ENCODE data around the gene AK4.
A peak's percentile ranks its signal among the peaks of the same experiment; 100 is the strongest.

The AK4 gene

DNA sequence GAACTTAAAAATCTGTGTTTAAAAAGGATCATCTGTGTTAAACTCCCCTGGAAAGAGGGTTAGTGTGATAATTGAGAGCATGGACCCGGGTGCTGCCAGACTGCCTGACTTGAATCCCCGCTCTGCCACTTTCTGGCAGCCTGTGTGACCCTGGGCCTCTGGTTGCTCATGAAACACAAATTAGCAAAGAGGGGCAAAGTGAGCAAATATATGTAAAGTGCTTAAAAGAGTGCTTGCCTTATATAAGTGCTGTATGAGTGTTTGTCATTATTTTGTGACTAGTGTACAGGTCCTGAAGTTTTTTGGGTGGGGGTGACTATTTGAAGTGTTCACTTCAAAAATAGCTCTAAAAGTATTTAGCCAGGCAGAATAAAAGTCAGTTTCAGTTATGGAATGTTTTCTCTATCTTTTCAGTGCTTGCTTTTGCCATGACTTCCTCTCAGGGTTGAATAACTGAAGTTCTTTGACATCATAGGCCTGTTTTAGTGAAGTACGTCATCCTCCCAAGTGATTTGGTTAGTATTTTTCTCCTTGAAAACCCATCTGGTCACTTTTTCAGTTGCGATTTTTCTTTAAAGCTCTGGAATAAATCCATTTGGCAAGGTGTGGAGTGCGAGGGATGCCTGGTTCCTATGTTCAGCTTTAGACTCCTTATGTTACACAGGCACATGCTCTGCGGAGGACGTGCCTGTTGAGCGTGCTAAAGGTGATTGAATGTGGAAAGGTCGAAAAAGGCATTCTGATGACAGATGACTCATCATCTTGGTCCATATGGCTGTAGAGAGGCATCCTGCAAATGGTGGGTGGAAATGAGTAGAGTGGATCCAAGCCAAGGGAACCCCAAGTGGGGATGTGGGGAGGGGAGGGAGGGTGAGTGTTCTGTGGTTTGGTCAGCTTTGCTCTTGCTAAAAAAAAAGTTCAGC is 47.8 kb downstream of the AK4 start:
- TF ChIP-seq, protein P1, sequence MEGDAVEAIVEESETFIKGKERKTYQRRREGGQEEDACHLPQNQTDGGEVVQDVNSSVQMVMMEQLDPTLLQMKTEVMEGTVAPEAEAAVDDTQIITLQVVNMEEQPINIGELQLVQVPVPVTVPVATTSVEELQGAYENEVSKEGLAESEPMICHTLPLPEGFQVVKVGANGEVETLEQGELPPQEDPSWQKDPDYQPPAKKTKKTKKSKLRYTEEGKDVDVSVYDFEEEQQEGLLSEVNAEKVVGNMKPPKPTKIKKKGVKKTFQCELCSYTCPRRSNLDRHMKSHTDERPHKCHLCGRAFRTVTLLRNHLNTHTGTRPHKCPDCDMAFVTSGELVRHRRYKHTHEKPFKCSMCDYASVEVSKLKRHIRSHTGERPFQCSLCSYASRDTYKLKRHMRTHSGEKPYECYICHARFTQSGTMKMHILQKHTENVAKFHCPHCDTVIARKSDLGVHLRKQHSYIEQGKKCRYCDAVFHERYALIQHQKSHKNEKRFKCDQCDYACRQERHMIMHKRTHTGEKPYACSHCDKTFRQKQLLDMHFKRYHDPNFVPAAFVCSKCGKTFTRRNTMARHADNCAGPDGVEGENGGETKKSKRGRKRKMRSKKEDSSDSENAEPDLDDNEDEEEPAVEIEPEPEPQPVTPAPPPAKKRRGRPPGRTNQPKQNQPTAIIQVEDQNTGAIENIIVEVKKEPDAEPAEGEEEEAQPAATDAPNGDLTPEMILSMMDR (conservative IDR thresholded peaks at IDR 0.05; ENCODE audit: low read depth, low read length), result no peak
- DNase-seq (ENCODE audit: low read depth), result peak; percentile 96
- H3K4me3 ChIP-seq (ENCODE audit: low read depth, low read length), result no peak overlapping the region

DNA sequence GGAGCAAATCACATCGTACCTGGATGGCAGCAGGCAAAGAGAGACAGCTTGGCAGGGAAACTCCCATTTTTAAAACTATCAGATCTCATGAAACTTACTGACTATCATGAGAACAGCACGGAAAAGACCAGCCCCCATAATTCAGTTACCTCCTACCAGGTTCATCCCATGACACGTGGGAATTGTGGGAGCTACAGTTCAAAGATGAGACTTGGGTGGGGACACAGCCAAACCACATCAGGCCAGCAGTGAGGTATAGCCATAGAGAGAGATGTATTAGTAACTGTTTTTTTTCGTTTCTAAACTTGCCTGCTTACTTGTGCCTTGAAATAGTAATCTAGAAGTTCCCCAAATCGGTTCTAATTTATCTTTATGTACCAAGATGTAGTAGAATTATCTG is 48.9 kb downstream of the AK4 start:
- TF ChIP-seq, protein P1 (conservative IDR thresholded peaks at IDR 0.05; ENCODE audit: low read depth, low read length), result no peak
- no peak for DNase-seq (ENCODE audit: low read depth)
- no peak overlapping the region for H3K4me3 ChIP-seq (ENCODE audit: low read depth, low read length)

DNA sequence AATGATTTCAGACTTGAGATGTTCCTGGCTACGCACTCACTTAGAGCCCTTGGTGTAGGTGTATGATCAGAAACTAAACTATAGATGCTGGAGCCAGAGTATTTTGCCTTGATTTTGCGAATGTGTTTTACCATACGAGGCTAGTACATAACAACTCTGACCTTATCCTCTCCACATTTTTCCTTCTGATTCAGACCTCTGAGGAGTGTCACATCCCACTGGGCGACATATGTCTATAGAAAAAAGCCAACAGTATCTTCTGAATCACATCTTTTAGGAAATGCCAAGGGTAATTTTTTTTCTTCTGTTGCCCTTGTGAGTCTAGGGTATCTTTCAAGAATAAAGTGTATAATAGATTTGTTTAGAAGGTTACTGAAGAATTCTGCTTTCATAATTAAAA is 49.6 kb downstream of the AK4 start:
- DNase-seq (ENCODE audit: low read depth), result no peak
- TF ChIP-seq, protein P1 (conservative IDR thresholded peaks at IDR 0.05; ENCODE audit: low read depth, low read length), result no peak
- H3K4me3 ChIP-seq (ENCODE audit: low read depth, low read length), result no peak overlapping the region

DNA sequence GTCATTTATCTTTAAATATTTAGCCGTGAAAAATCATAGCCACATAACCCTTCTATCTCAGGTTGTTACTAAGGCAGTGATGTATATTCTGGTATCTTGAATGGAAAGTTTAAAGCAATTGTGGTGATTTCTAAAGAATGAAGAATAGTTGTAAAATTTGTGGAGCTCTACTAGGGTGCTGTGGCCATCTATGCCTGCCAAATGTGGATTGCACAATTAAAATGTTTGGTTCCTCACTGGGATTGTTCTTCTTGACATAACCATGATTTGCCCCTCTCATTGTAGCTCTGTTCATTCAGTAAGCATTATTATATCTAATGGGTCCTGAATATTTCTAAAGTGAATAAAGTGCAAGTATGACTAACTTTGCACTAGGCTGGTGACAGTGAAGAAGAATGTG is 50.1 kb downstream of the AK4 start:
- TF ChIP-seq, protein P1 (conservative IDR thresholded peaks at IDR 0.05; ENCODE audit: low read depth, low read length), result no peak
- DNase-seq (ENCODE audit: low read depth), result no peak
- no peak overlapping the region for H3K4me3 ChIP-seq (ENCODE audit: low read depth, low read length)

DNA sequence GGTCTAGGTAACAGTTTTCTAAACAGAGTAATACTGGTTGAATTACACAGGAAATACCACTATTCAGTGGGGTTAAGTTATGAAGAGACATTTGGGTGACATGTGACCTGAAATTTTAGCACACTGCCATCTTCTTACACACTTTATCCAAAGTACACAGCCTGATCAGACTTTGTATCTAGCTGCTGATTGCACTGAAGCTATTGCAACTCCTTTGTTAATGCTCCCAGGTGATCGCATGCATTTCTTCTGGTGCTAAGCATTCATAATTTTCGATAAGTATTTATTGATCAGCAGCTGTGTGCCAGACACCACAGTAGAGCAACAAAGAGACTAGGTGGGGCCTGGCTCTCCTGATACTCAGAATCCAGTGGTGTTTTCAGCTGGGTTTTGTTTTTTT is 52.4 kb downstream of the AK4 start:
- no peak overlapping the region for H3K4me3 ChIP-seq (ENCODE audit: low read depth, low read length)
- DNase-seq (ENCODE audit: low read depth), result no peak
- TF ChIP-seq, protein P1 (conservative IDR thresholded peaks at IDR 0.05; ENCODE audit: low read depth, low read length), result no peak

DNA sequence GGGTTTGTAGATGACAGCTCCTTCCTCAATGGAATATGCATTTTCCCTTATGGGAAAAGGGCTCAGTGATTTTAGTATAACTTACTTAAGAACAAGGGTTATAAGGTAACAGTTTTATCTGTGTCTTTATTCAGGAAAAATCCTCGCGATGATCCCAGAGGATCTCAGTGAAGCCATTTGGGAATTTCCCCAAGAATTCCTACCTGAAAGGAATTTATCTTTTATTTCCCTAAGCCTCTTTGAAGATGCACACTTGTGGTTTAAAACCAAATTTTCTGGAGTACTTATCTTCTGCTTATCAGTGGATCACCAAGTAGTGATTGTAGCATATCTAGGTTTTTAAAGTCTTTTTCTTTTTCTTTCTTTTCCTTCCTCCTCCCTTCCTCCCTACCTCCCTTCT is 58.8 kb downstream of the AK4 start:
- TF ChIP-seq, protein P1 (conservative IDR thresholded peaks at IDR 0.05; ENCODE audit: low read depth, low read length), result no peak
- DNase-seq (ENCODE audit: low read depth), result no peak
- no peak overlapping the region for H3K4me3 ChIP-seq (ENCODE audit: low read depth, low read length)

DNA sequence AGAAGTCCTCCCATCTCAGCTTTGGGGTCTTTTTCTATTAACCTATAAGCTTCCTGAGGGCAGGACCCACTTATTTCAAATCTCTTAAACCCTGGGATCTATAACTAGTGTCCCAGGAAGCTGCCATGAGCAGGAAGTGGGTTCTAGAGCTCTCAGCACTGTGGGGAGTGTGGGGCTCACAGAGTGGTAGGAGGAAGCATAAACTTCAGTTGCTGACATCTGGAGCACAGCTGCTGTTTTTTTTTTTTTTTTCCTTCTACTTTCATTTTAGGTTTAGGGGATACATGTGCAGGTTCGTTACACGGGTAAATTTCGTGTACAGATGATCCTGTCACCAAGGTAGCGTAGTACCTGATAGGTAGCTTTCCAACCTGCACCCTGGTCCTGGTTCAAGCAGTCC is 59.3 kb downstream of the AK4 start:
- peak; percentile 16 for DNase-seq (ENCODE audit: low read depth)
- TF ChIP-seq, protein P1 (conservative IDR thresholded peaks at IDR 0.05; ENCODE audit: low read depth, low read length), result no peak
- H3K4me3 ChIP-seq (ENCODE audit: low read depth, low read length), result no peak overlapping the region

Data from choroid plexus epithelial cell (primary cell).